HCT116 (cell line): ENCODE measurements around the gene ITGA11. TPM values are rescaled to one million over a fixed set of nuclear protein-coding genes. Genes with fewer than 3 reads are reported as not detected.
A peak's percentile ranks its signal among the peaks of the same experiment; 100 is the strongest.

Experiments
- ATAC-seq: fragments of 200-7000 bp; cut with Tn5 transposase; 2 replicates; pipeline ENCODE4 v1.9.1; 2020; ENCODE audit warnings: mild to moderate bottlenecking, moderate library complexity
- BruUV-seq: library from RNA; stranded (reverse); fragments of 400-500 nt; replicated peaks from 2 replicates; lab custom pipeline; 2021; lab: Mats Ljungman, UMichigan
- CTCF ChIA-PET: fragments of 300-600 bp; sonication (Branson Sonifier 250); formaldehyde crosslinking; loops from one replicate; lab custom pipeline; 2021; ENCODE audit warnings: antibody characterized with exemption; lab: Charles Lee
- POLR2A ChIA-PET: fragments of 300-600, 350-600 bp; sonication (Branson Sonifier 250); formaldehyde crosslinking; loops from one replicate; lab custom pipeline; 2021; ENCODE audit warnings: antibody characterized with exemption; lab: Charles Lee
- RAD21 ChIA-PET, 2 experiments: fragments of 300-600 bp; sonication (Branson Sonifier 250); formaldehyde crosslinking; loops; one replicate each; lab custom pipeline; 2023; ENCODE audit warnings: low total read pairs in 2 of 2; ENCODE audit not compliant: uncharacterized antibody in 2 of 2, unreplicated experiment in 2 of 2, low non-redundant PET in 1 of 2; lab: Charles Lee
- DNase-seq: peaks from one replicate; pipeline ENCODE4 v3.0.0-alpha.2; 2010; ENCODE audit warnings: low read depth, low spot score
- H2AFZ ChIP-seq: fragments of 200-600 bp; shearing (Covaris generic), sonication (generic); 2 replicates; pipeline ENCODE4 v1.6.1; 2017; ENCODE audit warnings: low read depth, mixed run types, mixed read lengths, antibody characterized with exemption, low read length; ENCODE audit not compliant: poor library complexity, severe bottlenecking
- H3K27ac ChIP-seq: 2 replicates; pipeline ENCODE4 v1.5.1; 2012; ENCODE audit warnings: low read depth, low read length
- H3K27me3 ChIP-seq: fragments of 200-600 bp; sonication (generic); 2 replicates; pipeline ENCODE4 v1.6.1; 2016; ENCODE audit warnings: mixed run types, low read length, mixed read lengths; ENCODE audit not compliant: insufficient read depth
- H3K36me3 ChIP-seq, 2 experiments: fragments of 200-500 bp in 1 of 2; fragments of 200-600 bp in 1 of 2; sonication (Bioruptor generic) in 1 of 2; sonication (generic) in 1 of 2; 2 replicates each; pipeline versions ENCODE4 v1.5.1 to v1.6.1; 2014 to 2016; ENCODE audit warnings: low read length in 2 of 2, inconsistent platforms in 1 of 2, mixed read lengths in 1 of 2, mixed run types in 1 of 2; ENCODE audit not compliant: insufficient read depth in 2 of 2, control insufficient read depth in 1 of 2
- H3K4me1 ChIP-seq, 2 experiments: fragments of 200-600 bp in 1 of 2; sonication (generic) in 1 of 2; 2 replicates each; pipeline versions ENCODE4 v1.5.1 to v1.6.1; 2012 to 2017; ENCODE audit warnings: low read length in 2 of 2, inconsistent platforms in 1 of 2, mild to moderate bottlenecking in 1 of 2, mixed read lengths in 1 of 2, mixed run types in 1 of 2, moderate library complexity in 1 of 2; ENCODE audit not compliant: insufficient read depth in 2 of 2, control insufficient read depth in 1 of 2
- H3K4me2 ChIP-seq: fragments of 200-600 bp; sonication (generic); 2 replicates; pipeline ENCODE4 v1.6.1; 2017; ENCODE audit warnings: mixed run types, low read length, mixed read lengths
- H3K4me3 ChIP-seq, 2 experiments: fragments of 200-600 bp in 1 of 2; sonication (generic) in 1 of 2; replicated peaks in 1 of 2; 2 replicates each; pipeline ENCODE4 v1.5.1; 2011 to 2016; ENCODE audit warnings: low read length in 2 of 2, control low read depth in 1 of 2, low read depth in 1 of 2, mild to moderate bottlenecking in 1 of 2, mixed read lengths in 1 of 2, mixed run types in 1 of 2
- H3K79me2 ChIP-seq: fragments of 200-600 bp; sonication (generic); 2 replicates; pipeline ENCODE4 v1.6.1; 2017; ENCODE audit warnings: mild to moderate bottlenecking, mixed run types, low read length, moderate library complexity, mixed read lengths; ENCODE audit not compliant: insufficient read depth
- H3K9ac ChIP-seq: fragments of 200-600 bp; sonication (generic); 2 replicates; pipeline ENCODE4 v1.6.1; 2016; ENCODE audit warnings: low read length, mixed read lengths
- H3K9me2 ChIP-seq: fragments of 200-600 bp; sonication (generic), shearing (Covaris generic); 2 replicates; pipeline ENCODE4 v1.6.1; 2017; ENCODE audit warnings: mixed run types, mild to moderate bottlenecking, moderate library complexity; ENCODE audit not compliant: insufficient read depth
- H3K9me3 ChIP-seq, 2 experiments: fragments of 200-500 bp in 1 of 2; fragments of 200-600 bp in 1 of 2; sonication (Bioruptor generic) in 1 of 2; sonication (generic) in 1 of 2; 2 replicates each; pipeline ENCODE4 v1.6.1; 2014 to 2017; ENCODE audit warnings: low read length in 2 of 2, mixed read lengths in 2 of 2, inconsistent platforms in 1 of 2, low read depth in 1 of 2, mild to moderate bottlenecking in 1 of 2, mixed run types in 1 of 2, moderate library complexity in 1 of 2; ENCODE audit not compliant: control insufficient read depth in 1 of 2, insufficient read depth in 1 of 2
- H4K20me1 ChIP-seq: fragments of 200-600 bp; sonication (generic), shearing (Covaris generic); 2 replicates; pipeline ENCODE4 v1.6.1; 2017; ENCODE audit warnings: mixed run types, mild to moderate bottlenecking, moderate library complexity; ENCODE audit not compliant: insufficient read depth
- ATF3 ChIP-seq: IDR thresholded peaks from 2 replicates; pipeline ENCODE4 v1.6.1; 2012
- CBX3 ChIP-seq: IDR thresholded peaks from 2 replicates; pipeline ENCODE4 v1.6.1; 2012; ENCODE audit warnings: low read depth
- CEBPB ChIP-seq: IDR thresholded peaks from 2 replicates; pipeline ENCODE4 v1.6.1; 2012; ENCODE audit warnings: low read depth
- CTCF ChIP-seq, 3 experiments: fragments of 200-600 bp in 1 of 3; sonication (generic) in 1 of 3; IDR thresholded peaks in 2 of 3; conservative IDR thresholded peaks in 1 of 3; 2 replicates each; pipeline ENCODE4 v1.5.1; 2012 to 2017; ENCODE audit warnings: low read depth in 2 of 3, low read length in 2 of 3, antibody characterized with exemption in 1 of 3, borderline replicate concordance in 1 of 3, control low read depth in 1 of 3, mild to moderate bottlenecking in 1 of 3, mixed read lengths in 1 of 3, mixed run types in 1 of 3, moderate library complexity in 1 of 3; ENCODE audit not compliant: insufficient read depth in 1 of 3
- FOSL1 ChIP-seq: IDR thresholded peaks from 2 replicates; pipeline ENCODE4 v1.6.1; 2012; ENCODE audit warnings: low read depth
- JUND ChIP-seq: IDR thresholded peaks from 2 replicates; pipeline ENCODE4 v1.6.1; 2012
- POLR2A ChIP-seq: IDR thresholded peaks from 2 replicates; pipeline ENCODE4 v1.7.0; 2011; ENCODE audit warnings: borderline replicate concordance; ENCODE audit not compliant: insufficient read depth, insufficient read length; ENCODE audit errors: extremely low read depth
- POLR2AphosphoS5 ChIP-seq: IDR thresholded peaks from 2 replicates; pipeline ENCODE4 v1.6.1; 2011; ENCODE audit warnings: mild to moderate bottlenecking, low read depth, low read length, moderate library complexity
- RAD21 ChIP-seq: IDR thresholded peaks from 2 replicates; pipeline ENCODE4 v1.6.1; 2012; ENCODE audit warnings: low read depth, mild to moderate bottlenecking
- REST ChIP-seq: IDR thresholded peaks from 2 replicates; pipeline ENCODE4 v1.6.1; 2012; ENCODE audit warnings: low read depth
- SIN3A ChIP-seq: IDR thresholded peaks from 2 replicates; pipeline ENCODE4 v1.6.1; 2012; ENCODE audit warnings: low read depth
- SP1 ChIP-seq: IDR thresholded peaks from 2 replicates; pipeline ENCODE4 v1.6.1; 2012; ENCODE audit warnings: low read depth
- TCF7L2 ChIP-seq: IDR thresholded peaks from 2 replicates; pipeline ENCODE4 v1.7.0; 2011; ENCODE audit warnings: borderline replicate concordance, inconsistent platforms; ENCODE audit not compliant: insufficient read depth, insufficient read length; ENCODE audit errors: extremely low read depth
- YY1 ChIP-seq: IDR thresholded peaks from 2 replicates; pipeline ENCODE4 v1.6.1; 2011; ENCODE audit warnings: low read length, low read depth, moderate library complexity, mild to moderate bottlenecking; ENCODE audit not compliant: insufficient replicate concordance; ENCODE audit errors: extremely low read depth
- intact Hi-C: fragments of 100-400 bp; cut with micrococcal nuclease; formaldehyde crosslinking; loops from 2 replicates; pipeline ENCODE4 v1.10.0; 2022
- total RNA-seq: library from RNA; stranded (reverse); gene quantifications from one replicate; pipeline ENCODE4 v1.2.1, GENCODE V29; 2021; ENCODE audit not compliant: unreplicated experiment

Gene ITGA11
- total RNA-seq, 1 experiment from 2014 or later = not detected

- CTCF ChIA-PET = interaction anchor here (0.5 to 0.9 kb wide), 3 partner anchors 46 to 1786 kb away, joined by 3 to 5 read pairs (median 5); no protein-coding TSS in a partner anchor
- H3K27ac ChIP-seq = peak overlapping the region; percentile 71
- DNase-seq = peak; percentile 35
Measured at GRCh38 chr15:68352401-68353062, 79.4 kb downstream of the ITGA11 start.

GRCh38 chr15:68349151-68349550, 82.8 kb downstream of the ITGA11 start:
- ChIA-PET RAD21 (no interaction called here), POLR2A (no interaction called here)
- TF ChIP-seq JUND (no peak), FOSL1 (no peak), ATF3 (no peak), POLR2A (no peak), REST (no peak), RAD21 (no peak), YY1 (no peak), CEBPB (no peak), POLR2AphosphoS5 (no peak), CTCF (IDR thresholded peaks at IDR 0.05 in 2 of 3, conservative IDR thresholded peaks at IDR 0.05 in 1 of 3; ENCODE audit: borderline replicate concordance in 1 of 3, insufficient read depth in 1 of 3, low read depth in 2 of 3, low read length in 2 of 3) (no peak), TCF7L2 (no peak), SP1 (no peak), CBX3 (no peak), SIN3A (no peak)

More at GRCh38 chr15:68352401-68353062, 79.4 kb downstream of the ITGA11 start:
- peak overlapping the region; percentile 53 for H3K4me2 ChIP-seq
- H3K4me3 ChIP-seq = no peak overlapping the region
- no peaks in the 10 kb centered on the region for H3K9me2 ChIP-seq
- H3K27me3 ChIP-seq = no peaks in the 10 kb centered on the region
- peak; percentile 64 for ATAC-seq
- RAD21 ChIA-PET = no interaction called here
- TF ChIP-seq FOSL1 (peak; percentile 68), JUND (peak; percentile 61; the same call in 1 of the 2 replicates), YY1 (no peak)
- TF ChIP-seq, all 23 proteins: peak for 2
- peak overlapping the region; percentile 17 for H3K9ac ChIP-seq
- no peaks in the 10 kb centered on the region for H4K20me1 ChIP-seq
- H2AFZ ChIP-seq = peak overlapping the region; percentile 4
- peaks cover 25 to 65% of the 10 kb centered on the region in 2 experiments for H3K4me1 ChIP-seq
- no TSS peak for BruUV-seq
- intact Hi-C loops = no loop called here
- H3K36me3 ChIP-seq = no peaks in the 10 kb centered on the region
- POLR2A ChIA-PET = no interaction called here
- H3K9me3 ChIP-seq = no peaks in the 10 kb centered on the region
- no peaks in the 10 kb centered on the region for H3K79me2 ChIP-seq

More at GRCh38 chr15:68349151-68349550, 82.8 kb downstream of the ITGA11 start:
- no peak overlapping the region for H3K4me3 ChIP-seq
- H3K79me2 ChIP-seq = no peaks in the 10 kb centered on the region
- no peak overlapping the region for H3K4me2 ChIP-seq
- H2AFZ ChIP-seq = no peak overlapping the region
- BruUV-seq = no TSS peak
- intact Hi-C loops = no loop called here
- no peaks in the 10 kb centered on the region for H3K9me2 ChIP-seq
- ATAC-seq (no peak), DNase-seq (no peak)
- H4K20me1 ChIP-seq = no peaks in the 10 kb centered on the region
- no peaks in the 10 kb centered on the region for H3K36me3 ChIP-seq
- H3K27ac ChIP-seq = no peak overlapping the region
- no peak overlapping the region for H3K9ac ChIP-seq
- H3K9me3 ChIP-seq = no peaks in the 10 kb centered on the region
- no peaks in the 10 kb centered on the region for H3K27me3 ChIP-seq
- H3K4me1 ChIP-seq = peaks cover 14 to 56% of the 10 kb centered on the region in 2 experiments
- CTCF ChIA-PET = no interaction called here
